Jurkat, Clone E6-1 (cell line): ENCODE measurements around the gene TNFRSF17. TPM values are rescaled to one million over a fixed set of nuclear protein-coding genes. Genes with fewer than 3 reads are reported as not detected.
A peak's percentile ranks its signal among the peaks of the same experiment; 100 is the strongest.
"Not testable (repeated sequence)": the region's sequence is repeated elsewhere in the genome, so short reads cannot be mapped to it uniquely, and the experiment has no call there.

Source experiments
- DNase-seq: peaks from one replicate; pipeline ENCODE4 v3.0.0-alpha.2; 2011; ENCODE audit warnings: low read depth, low spot score
- H3K4me3 ChIP-seq: 2 replicates; pipeline ENCODE4 v1.5.1; 2011; ENCODE audit warnings: mild to moderate bottlenecking, low read length, control low read depth, moderate library complexity
- polyA plus RNA-seq: library from polyadenylated mRNA; unstranded; fragments of >200 nt; gene quantifications from one replicate; pipeline ENCODE4 v1.2.1, GENCODE V29; 2012; ENCODE audit warnings: missing spikeins; ENCODE audit not compliant: insufficient read length, insufficient read depth

Gene TNFRSF17
- not detected for polyA plus RNA-seq

DNA sequence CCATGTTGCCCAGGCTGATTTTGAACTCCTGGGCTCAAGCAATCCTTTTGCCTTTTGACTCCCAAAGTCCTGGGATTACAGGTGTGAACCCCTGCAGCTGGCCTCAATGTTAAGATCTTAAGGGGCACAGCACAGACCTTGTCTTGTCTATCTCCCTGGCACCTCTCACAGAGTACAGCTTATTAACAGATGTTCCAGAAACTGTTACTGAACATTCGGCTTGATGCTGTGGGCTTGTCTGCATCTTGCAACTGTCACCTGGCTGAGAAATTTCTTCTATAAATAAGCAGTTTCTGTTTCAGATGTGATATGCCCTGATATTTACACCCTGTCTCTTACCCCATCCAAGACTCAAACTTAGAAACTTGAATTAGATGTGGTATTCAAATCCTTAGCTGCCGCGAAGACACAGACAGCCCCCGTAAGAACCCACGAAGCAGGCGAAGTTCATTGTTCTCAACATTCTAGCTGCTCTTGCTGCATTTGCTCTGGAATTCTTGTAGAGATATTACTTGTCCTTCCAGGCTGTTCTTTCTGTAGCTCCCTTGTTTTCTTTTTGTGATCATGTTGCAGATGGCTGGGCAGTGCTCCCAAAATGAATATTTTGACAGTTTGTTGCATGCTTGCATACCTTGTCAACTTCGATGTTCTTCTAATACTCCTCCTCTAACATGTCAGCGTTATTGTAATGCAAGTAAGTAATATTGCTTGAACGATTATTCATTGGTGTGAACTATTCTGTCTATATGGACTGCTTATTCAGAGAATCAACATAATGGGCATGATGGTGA, at the start of gene TNFRSF17:
Gene TNFRSF17 (plus strand): TSS at position 450 of the 791 bp plus-strand sequence. CDS start 115 bp downstream, at position 565.
- no peak within 1 kb of the TSS for H3K4me3 ChIP-seq
- DNase-seq, result no peak

DNA sequence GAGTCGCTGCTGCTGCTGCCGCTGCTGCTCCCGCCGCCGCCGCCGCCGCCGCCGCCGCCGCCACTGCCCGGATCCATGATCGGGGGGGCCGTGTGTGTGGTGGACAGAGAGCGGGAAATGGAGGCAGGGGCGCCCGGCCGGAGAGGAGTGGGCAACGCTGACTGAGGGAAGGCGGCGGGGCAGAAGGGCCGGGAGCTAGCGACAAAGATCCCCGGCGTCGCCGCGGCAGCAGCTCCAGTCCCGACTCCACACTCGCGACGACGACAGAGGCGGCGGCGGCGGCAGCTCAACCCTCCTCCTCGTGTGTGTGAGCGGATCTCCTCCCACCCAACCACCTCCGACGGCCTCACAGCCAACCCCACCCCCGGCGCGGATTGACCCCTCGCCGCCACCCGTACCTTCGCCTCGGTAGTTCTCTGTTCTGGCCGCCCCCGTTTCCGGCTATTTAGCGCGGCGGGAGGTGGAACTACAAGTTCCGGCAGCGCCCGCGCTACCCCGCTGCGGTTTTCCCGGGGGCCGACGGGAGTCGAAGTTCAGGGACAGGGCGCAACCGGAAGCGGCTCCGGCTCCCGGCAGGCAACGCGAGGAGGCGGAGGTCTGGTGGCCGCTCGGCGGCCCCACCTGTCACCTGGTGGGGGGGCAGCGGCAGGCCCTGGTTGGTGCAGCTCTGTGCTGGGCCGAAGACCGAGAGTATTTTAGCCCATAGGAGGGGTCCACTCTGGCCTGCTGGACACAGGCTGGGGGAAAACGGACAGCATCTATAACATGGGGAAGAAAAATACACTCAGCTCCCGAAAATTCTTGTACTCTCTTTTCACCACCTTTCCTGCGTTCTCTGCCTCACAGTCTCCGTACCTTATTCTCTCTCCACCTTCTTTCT, 49.1 kb upstream of the TNFRSF17 start, which contains the start of gene GSPT1:
Gene GSPT1 (minus strand): TSS at position 313 of the 880 bp plus-strand sequence. CDS start 236 bp downstream, at position 77.
- peak within 1 kb of the TSS; percentile 83 for H3K4me3 ChIP-seq
- DNase-seq, result peak; percentile 98

DNA sequence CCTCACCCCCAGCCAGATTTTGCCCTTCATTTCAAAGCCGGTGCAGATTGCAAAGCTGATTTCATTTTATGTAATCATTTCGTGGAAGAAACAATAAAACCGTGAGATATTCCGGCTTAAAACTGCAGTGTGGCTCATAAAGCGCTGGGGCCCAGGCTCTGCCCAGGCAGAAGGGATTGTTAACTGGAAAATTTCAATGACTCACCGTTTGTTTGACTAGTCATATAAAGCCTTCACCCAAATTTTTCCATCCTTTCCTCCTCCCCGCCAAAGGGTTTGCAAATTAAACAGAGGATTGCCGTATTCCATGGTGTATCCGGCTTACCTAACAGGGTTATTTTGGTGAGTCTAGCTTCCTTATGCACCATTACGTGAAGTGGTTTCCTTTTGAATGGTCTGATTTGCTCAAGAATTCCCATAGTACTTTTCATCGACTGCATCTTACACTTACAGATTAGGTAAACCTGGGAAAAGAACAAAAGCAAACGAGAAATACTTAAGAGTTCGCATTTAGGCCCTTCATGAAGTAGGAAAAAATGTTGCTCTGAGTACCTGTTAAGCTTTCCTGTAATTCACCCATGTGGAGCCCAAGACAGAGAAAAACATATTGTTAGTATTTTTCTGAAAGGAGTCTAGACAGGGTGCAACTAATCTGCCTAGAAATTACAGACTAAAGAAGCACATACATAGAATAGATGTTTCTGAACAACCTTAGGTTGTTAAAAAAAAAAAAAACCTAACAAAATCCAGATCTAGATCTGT, 48.3 kb upstream of the TNFRSF17 start:
- DNase-seq, result no peak
- H3K4me3 ChIP-seq, result peak overlapping the region; percentile 54

DNA sequence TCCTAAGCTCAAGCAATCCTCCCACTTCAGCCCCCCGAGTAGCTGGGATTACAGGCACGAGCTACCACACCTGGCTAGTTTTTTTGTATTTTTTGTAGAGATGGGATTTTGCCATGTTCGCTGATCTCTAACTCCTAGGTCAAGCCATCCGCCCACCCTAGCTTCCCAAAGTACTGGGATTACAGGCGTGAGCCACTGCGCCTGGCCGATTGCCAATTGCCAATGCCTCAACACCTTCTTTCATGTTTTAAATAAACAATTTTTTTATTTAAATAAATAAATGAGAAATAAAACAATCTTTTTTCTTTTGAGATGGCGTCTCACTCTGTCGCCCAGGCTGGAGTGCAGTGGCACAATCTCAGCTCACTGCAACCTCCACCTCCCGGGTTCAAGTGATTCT, 41.0 kb upstream of the TNFRSF17 start:
- DNase-seq, H3K4me3 ChIP-seq: not testable (repeated sequence)

DNA sequence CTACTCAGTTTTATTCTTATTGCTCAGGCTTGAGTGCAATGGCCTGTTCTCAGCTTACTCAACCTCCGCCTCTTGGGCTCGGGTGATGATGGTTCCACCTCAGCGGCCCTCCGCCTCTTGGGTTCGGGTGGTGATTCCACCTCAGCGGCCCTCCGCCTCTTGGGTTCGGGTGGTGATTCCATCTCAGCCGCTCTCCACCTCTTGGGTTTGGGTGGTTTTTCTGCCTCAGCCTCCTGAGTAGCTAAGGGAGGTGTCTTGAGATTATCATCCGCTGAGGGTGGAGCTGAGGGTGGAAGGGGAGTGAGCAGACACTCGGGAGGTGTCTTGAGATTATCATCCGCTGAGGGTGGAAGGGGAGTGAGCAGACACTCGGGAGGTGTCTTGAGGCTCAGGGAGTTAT, 37.7 kb upstream of the TNFRSF17 start:
- not testable (repeated sequence) for H3K4me3 ChIP-seq, DNase-seq

DNA sequence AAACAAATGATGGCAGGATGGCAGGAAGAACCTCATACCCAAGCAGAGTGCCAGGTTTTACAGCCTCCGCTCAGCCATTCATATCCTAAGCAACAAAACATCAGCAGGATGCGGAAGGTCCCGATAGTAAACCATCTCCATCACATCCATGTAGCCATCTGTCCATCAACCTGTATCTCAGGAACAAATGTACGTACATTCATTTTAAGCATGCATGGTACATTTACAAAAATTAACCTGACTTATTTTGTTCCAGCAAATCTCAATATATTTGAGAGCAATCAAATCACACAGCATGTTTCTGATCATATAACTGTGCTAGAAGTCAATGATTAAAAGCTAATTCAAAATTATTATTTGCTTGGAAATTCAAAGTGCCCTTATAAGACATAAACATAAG, 23.1 kb upstream of the TNFRSF17 start, which contains the start of gene NPIPB2:
Gene NPIPB2 (minus strand): TSS at position 101 of the 400 bp plus-strand sequence. CDS start 0 bp downstream, at position 101.
- DNase-seq, result not testable (repeated sequence)

DNA sequence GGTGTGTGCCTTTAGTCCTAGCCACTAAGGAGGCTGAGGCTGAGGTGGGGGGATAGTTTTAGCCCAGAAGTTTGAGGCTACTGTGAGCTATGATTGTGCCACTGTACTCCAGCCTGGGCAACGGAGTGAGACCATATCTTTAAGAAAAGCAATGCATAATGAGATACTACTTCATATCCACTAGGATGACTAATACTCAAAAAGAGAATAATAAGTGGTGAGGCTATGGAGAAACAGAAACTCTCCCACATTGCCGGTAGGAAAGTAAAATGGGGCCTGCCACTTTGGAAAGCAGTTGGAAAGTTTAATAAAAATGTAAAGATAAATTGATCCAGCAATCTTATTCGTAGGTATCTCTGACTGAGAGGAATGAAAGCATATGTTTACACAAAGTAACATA, 18.6 kb upstream of the TNFRSF17 start:
- DNase-seq, result no peak
- no peak overlapping the region for H3K4me3 ChIP-seq

More for the DNA sequence above, 23.1 kb upstream of the TNFRSF17 start, which contains the start of gene NPIPB2:
- not testable (repeated sequence) for H3K4me3 ChIP-seq

DNA sequence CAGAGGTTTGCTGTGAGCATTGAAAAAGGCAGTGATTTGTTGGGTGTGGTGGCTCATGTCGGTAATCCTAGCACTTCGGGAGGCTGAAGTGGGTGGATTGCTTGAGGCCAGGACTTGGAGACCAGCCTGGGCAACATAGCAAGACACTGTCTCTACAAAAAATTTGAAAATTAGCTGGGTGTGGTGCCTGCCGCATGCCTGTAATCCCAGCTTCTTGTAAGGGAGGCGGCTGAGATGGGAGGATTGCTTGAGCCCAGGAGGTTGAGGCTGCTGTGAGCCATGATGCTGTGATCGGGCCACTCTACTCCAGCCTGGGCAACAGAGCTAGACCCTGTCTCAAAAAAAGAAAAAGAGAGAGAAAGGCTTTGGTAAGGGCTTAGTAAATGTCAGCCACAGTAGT, 16.2 kb upstream of the TNFRSF17 start:
- no peak for DNase-seq
- H3K4me3 ChIP-seq, result no peak overlapping the region

DNA sequence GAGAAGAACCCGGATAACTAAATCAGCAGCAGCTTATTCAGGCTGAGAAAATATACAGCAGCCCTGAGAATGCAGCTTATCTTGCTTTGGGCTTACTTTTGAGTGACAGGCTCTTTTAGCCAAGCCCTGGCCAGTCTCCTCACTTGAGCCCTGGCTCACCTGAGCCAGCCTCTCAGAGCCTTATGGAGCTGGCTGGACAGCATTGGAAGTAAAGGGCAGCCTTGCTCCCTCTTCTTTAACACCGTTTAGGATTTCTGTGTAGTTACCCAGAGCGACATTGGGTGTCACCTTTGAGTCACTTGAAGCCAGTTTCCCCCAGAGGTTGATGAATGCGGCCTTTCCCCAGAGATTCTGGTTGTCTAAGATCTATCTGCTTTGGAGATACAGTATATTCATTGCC, 15.5 kb upstream of the TNFRSF17 start:
- peak; percentile 35 for DNase-seq
- H3K4me3 ChIP-seq, result no peak overlapping the region

DNA sequence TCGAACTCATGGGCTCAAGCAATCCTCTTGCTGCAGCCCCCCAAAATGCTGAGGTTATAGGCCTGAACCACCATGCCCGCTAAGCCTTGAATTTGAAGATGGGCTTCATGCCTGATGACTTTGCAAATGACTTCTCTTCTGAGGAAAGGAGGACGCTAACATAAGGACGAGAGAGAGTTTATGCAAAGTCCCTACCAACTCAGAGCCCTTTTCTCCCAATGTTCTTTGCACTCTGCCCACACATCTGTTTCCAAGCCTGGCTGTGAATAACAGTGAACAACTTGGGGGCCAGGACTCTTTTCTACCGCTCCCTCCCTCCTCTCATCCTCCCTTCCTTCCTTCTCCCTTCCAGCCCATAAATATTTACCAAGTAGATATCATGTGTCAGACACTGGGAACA, 14.6 kb upstream of the TNFRSF17 start:
- no peak overlapping the region for H3K4me3 ChIP-seq
- DNase-seq, result no peak

DNA sequence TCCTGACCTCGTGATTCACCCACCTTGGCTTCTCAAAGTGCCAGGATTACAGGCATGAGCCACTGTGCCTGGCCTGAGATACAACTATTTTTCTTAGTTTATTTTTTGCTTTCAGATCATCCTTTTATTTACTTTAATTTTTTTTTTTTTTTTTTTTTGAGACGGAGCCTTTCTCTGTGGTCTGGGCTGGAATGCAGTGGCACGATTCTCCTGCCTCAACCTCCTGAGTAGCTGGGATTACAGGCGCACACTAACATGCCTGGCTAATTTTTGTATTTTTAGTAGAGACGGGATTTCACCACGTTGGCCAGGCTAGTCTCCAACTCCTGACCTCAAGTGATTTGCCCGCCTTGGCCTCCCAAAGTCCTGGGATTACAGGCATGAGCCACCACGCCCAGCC, 11.4 kb upstream of the TNFRSF17 start:
- DNase-seq, H3K4me3 ChIP-seq: not testable (repeated sequence)

DNA sequence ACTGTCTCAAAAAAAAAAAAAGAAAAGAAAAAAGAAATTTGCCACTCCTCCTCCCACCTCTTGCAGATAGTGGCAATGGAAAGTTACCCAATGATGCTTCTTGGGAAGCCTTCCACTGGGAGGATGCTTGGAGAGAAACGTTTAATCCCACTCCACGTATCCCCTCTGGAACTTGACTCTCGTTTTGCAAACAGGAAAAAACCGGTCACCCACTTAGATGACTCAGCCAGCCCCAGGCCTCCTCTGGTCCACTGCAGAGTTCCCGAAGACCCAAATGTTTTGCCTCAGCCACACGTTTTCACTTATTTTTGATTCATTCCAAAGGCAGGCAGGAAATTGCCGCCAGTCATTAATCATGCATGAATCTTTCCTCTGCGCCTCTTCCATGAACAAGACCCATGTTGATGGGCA, 9.3 kb upstream of the TNFRSF17 start:
- no peak overlapping the region for H3K4me3 ChIP-seq
- no peak for DNase-seq

DNA sequence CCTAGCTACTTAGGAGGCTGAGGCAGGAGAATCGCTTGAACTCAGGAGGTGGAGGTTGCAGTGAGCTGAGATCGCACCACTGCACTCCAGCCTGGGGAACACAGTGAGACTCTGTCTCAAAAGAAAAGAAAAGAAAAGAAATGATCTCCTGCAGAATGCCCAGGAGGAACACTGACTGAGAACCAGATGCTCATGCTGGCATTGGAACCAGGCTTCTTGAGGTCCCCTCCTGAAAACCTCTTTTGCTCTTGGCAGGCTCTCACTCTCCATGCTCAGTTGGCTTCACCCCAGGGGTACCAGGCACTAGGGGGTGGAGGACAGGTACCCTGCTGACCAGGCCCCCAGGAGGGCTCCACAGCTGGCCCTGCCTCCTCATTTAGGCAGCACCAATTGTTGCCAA, 8.5 kb upstream of the TNFRSF17 start:
- no peak overlapping the region for H3K4me3 ChIP-seq
- no peak for DNase-seq

DNA sequence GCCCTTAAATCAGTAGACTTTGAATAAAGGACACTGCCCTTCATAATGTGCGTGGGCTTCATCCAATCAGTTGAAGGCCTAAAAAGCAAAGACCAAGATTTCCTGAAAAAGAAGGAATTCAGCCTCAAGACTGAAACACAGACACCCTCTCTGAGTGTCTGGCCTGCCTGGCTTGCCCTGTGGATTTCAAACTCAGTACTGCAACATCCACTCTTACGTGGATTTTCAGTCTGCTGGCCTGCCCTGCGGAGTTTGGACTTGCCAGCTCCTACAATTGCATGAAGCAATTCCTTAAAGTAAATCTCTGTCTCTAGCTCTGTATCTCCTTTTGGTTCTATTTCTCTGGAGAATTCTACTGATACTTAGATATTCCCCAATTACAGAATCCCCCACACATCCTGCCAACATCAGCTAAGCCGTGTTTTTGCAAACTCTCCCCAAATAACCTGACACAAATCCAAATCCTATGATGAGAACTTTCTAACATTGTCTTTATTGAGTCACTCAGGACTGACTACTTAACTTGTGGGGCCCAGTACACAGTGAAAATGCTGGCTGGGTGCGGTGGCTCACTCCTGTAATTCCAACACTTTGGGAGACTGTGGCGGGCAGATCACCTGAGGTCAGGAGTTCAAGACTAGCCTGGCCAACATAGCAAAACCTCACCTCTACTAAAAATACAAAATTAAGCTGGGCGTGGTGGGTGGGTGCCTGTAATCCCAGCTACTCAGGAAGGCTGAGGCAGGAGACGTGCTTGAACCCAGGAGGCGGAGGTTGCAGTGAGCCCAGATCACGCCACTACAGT, 7.2 kb upstream of the TNFRSF17 start:
- no peak for DNase-seq
- no peak overlapping the region for H3K4me3 ChIP-seq

DNA sequence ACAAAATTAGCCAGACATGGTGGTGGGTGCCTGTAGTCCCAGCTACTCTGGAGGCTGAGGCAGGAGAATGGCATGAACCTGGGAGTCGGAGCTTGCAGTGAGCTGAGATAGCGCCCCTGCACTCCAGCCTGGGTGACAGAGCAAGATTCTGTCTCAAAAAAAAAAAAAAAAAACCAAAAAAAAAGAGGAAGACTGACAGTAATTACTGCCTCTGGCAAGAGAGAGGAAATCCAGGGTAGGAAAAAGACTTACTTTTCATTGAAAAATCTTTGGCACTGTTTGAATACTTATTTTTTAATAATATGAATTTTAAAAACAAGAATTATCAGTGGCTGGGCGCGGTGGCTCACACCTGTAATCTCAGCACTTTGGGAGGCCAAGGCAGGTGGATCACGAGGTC, 2.6 kb upstream of the TNFRSF17 start:
- H3K4me3 ChIP-seq, DNase-seq: not testable (repeated sequence)

DNA sequence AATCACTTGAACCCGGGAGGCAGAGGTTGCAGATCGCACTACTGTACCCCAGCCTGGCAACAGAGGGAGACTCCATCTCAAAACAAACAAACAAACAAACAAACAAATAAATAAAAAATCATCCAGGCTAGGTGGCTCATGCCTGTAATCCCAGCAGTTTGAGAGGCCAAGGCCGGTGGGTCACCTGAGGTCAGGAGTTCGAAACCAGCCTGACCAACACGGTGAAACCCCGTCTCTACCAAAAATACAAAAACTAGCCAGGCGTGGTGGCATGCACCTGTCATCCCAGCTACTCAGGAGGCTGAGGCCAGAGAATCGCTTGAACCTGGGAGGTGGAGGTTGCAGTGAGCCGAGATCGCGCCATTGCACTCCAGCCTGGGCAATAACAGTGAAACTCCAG, 2.0 kb upstream of the TNFRSF17 start:
- not testable (repeated sequence) for DNase-seq, H3K4me3 ChIP-seq

DNA sequence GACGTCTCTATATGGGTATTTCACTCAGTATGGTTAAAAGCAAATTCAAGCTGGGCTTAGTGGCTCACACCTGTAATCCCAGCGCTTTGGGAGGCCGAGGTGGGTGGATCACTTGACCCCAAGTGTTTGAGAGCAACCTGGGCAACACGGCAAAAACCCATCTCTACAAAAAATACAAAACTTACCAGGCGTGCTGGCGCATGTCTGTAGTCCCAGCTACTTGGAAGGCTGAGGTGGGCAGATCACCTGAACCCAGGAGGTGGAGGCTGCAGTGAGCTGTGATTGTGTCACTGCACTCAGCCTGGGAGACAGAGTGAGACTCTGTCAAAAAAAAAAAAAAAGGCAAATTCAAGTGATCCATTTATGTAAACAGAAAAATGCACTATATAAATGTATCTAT, 1.3 kb upstream of the TNFRSF17 start:
- no peak for DNase-seq
- no peak overlapping the region for H3K4me3 ChIP-seq

DNA sequence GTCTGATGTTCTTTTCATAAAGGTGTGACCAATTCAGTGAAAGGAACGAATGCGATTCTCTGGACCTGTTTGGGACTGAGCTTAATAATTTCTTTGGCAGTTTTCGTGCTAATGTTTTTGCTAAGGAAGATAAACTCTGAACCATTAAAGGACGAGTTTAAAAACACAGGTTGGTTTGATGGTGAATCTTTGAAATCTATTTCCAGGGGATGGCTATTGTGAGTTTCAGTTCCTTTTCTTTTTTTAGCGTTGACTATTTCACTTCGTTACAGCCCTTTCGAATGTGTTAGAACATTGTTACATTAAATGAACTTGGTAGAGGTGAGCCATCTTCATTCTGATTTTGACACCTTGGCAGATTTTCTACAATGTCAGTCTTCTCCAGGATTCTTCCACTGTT, 1.2 kb downstream of the TNFRSF17 start:
- H3K4me3 ChIP-seq, result no peak overlapping the region
- no peak for DNase-seq
